ENCODE data around the gene CALCOCO1.

The CALCOCO1 gene

DNA sequence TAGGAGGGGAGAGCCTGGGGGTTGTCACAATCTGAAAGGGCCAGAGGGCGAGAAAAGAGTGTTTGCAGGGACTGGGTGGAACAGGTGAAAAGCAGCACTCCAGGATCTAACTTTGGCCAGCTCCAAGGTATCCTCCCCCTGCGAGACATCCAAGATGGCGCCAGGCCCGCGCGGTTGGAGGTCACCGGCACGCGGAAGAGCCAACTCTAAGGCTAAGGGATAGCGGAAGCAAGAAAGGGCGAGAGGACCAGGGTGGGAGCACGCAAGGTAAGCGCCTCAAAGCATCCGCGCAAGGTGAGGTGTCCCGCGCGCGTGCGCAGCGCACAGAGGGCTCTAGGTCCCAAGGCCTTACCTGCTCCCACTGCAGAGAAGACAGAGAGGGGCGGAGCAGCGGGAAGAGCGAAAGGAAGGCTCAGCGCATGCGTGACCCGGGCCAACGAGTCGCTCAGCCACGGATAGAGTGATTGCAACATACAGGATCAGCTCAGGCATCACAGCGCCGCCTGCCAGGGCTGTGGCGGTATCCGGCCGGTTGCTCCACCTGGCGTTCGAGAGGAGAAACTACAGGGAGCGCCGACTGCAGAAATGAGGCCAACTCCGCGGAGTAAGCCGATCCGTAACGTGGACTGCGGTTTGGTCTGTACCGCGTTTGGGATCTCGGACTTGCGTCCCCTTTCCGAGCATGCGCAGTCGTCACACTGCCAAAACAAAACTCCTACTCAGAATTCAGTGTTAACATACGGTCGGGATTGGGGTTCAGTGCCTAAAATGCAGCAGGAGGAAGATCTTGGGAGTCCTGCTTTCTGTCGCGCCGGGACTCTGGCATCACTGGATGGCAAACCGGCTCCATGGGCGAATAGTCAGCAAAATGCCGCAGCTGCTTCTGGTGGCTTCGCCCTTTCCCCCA is 51.3 kb downstream of the CALCOCO1 start, which contains the start of gene ATP5MC2:
TSS of gene ATP5MC2 (minus strand) at position 383 of the 907 bp plus-strand sequence. CDS start 3,469 bp downstream, outside the sequence.
- H2AFZ ChIP-seq (ENCODE audit: low read length) = peak within 1 kb of the TSS; percentile 80
- H3K79me2 ChIP-seq (ENCODE audit: low read length) = peaks cover 30% of the 10 kb centered on the region
- H3K9ac ChIP-seq (ENCODE audit: low read length) = peak within 1 kb of the TSS; percentile 84
- H3K27ac ChIP-seq (ENCODE audit: low read length) = peak within 1 kb of the TSS; percentile 75
- H3K4me3 ChIP-seq (ENCODE audit: low read length) = peak within 1 kb of the TSS; percentile 82
- H3K27me3 ChIP-seq (replicated peaks; ENCODE audit: insufficient read depth, low read length) = peaks cover 22% of the 10 kb centered on the region
- H3F3A ChIP-seq (ENCODE audit: insufficient read depth, low read length) = no peaks in the 10 kb centered on the region; the same call in 1 of the 2 replicates
- no peaks in the 10 kb centered on the region for H4K20me1 ChIP-seq (ENCODE audit: insufficient read depth, low read length)
- H3K9me3 ChIP-seq (replicated peaks; ENCODE audit: insufficient read depth, low read length) = no peaks in the 10 kb centered on the region
- peaks cover 7% of the 10 kb centered on the region; the same call in 1 of the 2 replicates for H3K4me1 ChIP-seq (ENCODE audit: low read length)
- H3K9me2 ChIP-seq (replicated peaks; ENCODE audit: insufficient read depth, low read length) = no peaks in the 10 kb centered on the region
- no peak for TF ChIP-seq EZH2phosphoT487 (IDR thresholded peaks at IDR 0.05; ENCODE audit: low read length)
- peak; percentile 100 for TF ChIP-seq CTCF (IDR thresholded peaks at IDR 0.05; ENCODE audit: low read length)
- no peak for TF ChIP-seq EZH2 (optimal IDR thresholded peaks at IDR 0.05; ENCODE audit: low read depth, low read length)
- H3K4me2 ChIP-seq (ENCODE audit: low read depth, low read length) = peak within 1 kb of the TSS; percentile 95
- H3K36me3 ChIP-seq (replicated peaks; ENCODE audit: insufficient read depth, low read length) = peaks cover 6% of the 10 kb centered on the region; the same call in 1 of the 2 replicates
- peak; percentile 99 for DNase-seq

GRCh38 chr12:53674977-53675700 is 52.1 kb downstream of the CALCOCO1 start:
- peaks cover 32% of the 10 kb centered on the region for H3K79me2 ChIP-seq (ENCODE audit: low read length)
- peak overlapping the region; percentile 60 for H2AFZ ChIP-seq (ENCODE audit: low read length)
- peaks cover 22% of the 10 kb centered on the region for H3K27me3 ChIP-seq (replicated peaks; ENCODE audit: insufficient read depth, low read length)
- no peaks in the 10 kb centered on the region for H3K9me3 ChIP-seq (replicated peaks; ENCODE audit: insufficient read depth, low read length)
- H3K4me3 ChIP-seq (ENCODE audit: low read length) = peak overlapping the region; percentile 82
- no peaks in the 10 kb centered on the region for H4K20me1 ChIP-seq (ENCODE audit: insufficient read depth, low read length)
- peaks cover 9% of the 10 kb centered on the region; the same call in 1 of the 2 replicates for H3K36me3 ChIP-seq (replicated peaks; ENCODE audit: insufficient read depth, low read length)
- H3K4me2 ChIP-seq (ENCODE audit: low read depth, low read length) = peak overlapping the region; percentile 95
- H3K4me1 ChIP-seq (ENCODE audit: low read length) = peaks cover 7% of the 10 kb centered on the region; the same call in 1 of the 2 replicates
- H3K9ac ChIP-seq (ENCODE audit: low read length) = peak overlapping the region; percentile 84
- TF ChIP-seq EZH2phosphoT487 (IDR thresholded peaks at IDR 0.05; ENCODE audit: low read length) (no peak), CTCF (IDR thresholded peaks at IDR 0.05; ENCODE audit: low read length) (no peak), EZH2 (optimal IDR thresholded peaks at IDR 0.05; ENCODE audit: low read depth, low read length) (no peak)
- no peaks in the 10 kb centered on the region for H3K9me2 ChIP-seq (replicated peaks; ENCODE audit: insufficient read depth, low read length)
- no peak for DNase-seq
- H3K27ac ChIP-seq (ENCODE audit: low read length) = peak overlapping the region; percentile 75; the same call in 1 of the 2 replicates
- no peaks in the 10 kb centered on the region; the same call in 1 of the 2 replicates for H3F3A ChIP-seq (ENCODE audit: insufficient read depth, low read length)

DNA sequence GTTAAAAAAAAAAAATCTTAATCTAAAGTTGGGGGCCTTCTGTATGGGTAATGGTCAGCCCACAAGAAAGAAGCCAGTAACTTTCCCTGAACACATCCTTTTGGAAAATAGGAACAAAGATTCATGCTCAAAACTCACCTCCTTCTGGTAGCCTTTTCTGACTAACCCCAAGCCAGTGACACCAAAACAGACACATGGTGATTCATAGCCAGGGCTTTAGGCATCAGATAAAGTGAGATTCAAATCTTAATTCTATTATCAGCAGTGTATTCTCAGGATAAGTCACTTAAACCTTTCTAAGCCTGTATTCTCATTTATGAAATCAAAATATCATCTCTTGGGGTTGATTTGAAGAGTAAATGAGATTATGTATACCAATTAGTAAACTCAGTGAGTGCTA is 56.3 kb downstream of the CALCOCO1 start:
- TF ChIP-seq CTCF (IDR thresholded peaks at IDR 0.05; ENCODE audit: low read length) (no peak), EZH2phosphoT487 (IDR thresholded peaks at IDR 0.05; ENCODE audit: low read length) (no peak), EZH2 (optimal IDR thresholded peaks at IDR 0.05; ENCODE audit: low read depth, low read length) (no peak)
- no peak overlapping the region for H3K27ac ChIP-seq (ENCODE audit: low read length)
- DNase-seq = no peak
- H3K36me3 ChIP-seq (replicated peaks; ENCODE audit: insufficient read depth, low read length) = peaks cover 11% of the 10 kb centered on the region; the same call in 1 of the 2 replicates
- no peaks in the 10 kb centered on the region for H3K27me3 ChIP-seq (replicated peaks; ENCODE audit: insufficient read depth, low read length)
- peaks cover 32% of the 10 kb centered on the region for H3K79me2 ChIP-seq (ENCODE audit: low read length)
- no peaks in the 10 kb centered on the region for H3K9me3 ChIP-seq (replicated peaks; ENCODE audit: insufficient read depth, low read length)
- H3K9ac ChIP-seq (ENCODE audit: low read length) = no peak overlapping the region
- no peak overlapping the region for H2AFZ ChIP-seq (ENCODE audit: low read length)
- H3K4me3 ChIP-seq (ENCODE audit: low read length) = no peak overlapping the region
- H3K4me1 ChIP-seq (ENCODE audit: low read length) = peaks cover 7% of the 10 kb centered on the region; the same call in 1 of the 2 replicates
- no peaks in the 10 kb centered on the region for H4K20me1 ChIP-seq (ENCODE audit: insufficient read depth, low read length)
- H3F3A ChIP-seq (ENCODE audit: insufficient read depth, low read length) = no peaks in the 10 kb centered on the region
- H3K9me2 ChIP-seq (replicated peaks; ENCODE audit: insufficient read depth, low read length) = no peaks in the 10 kb centered on the region
- no peak overlapping the region for H3K4me2 ChIP-seq (ENCODE audit: low read depth, low read length)

Measured in MM.1S (cell line).